NCI-H345 (cell line): ENCODE measurements around the gene PWP1.
A peak's percentile ranks its signal among the peaks of the same experiment; 100 is the strongest.

Experiments
- DNase-seq: peaks from one replicate; lab custom pipeline; 2025; lab: John Stamatoyannopoulos, UW

Gene PWP1

GRCh38 chr12:107735763-107736162 lies 50.2 kb downstream of the PWP1 start:
- DNase-seq, result no peak

GRCh38 chr12:107736914-107737313 lies 51.3 kb downstream of the PWP1 start:
- DNase-seq, result no peak

DNA sequence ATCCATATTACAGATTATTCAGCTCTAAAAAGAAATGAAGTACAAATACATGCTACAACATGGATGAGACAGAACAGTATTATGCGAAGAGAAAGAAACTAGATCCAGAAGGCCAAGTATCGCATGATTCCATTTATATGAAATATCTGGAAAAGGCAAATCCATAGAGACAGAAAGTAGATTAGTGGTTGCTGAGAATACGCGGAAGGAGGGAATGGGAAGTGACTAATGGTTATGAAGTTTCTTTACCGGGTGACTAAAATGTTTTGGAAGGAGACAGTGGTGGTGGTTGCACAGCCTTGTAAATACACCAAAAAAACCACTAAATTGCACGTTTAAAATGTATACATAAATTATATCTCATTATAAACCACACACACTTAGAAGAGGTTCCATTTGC lies 62.9 kb downstream of the PWP1 start:
- DNase-seq, result no peak

DNA sequence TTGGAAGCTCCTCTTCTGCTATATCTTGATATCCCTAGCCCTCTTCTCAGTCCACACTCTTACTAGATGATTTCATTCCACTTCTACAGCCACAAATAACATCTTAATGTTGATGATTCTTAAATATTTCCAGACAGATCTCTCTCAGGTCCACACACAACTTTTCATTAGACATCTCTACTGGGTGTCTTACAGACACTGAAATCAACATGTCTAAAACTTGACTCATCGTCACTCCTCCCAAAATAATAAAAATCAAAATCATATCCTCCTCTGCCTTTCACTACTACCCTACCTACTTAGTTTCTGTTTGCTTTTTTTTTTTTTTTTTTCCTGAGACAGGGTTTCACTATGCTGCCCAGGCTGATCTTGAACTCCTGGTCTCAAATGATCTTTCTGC lies 63.5 kb downstream of the PWP1 start:
- DNase-seq, result no peak

DNA sequence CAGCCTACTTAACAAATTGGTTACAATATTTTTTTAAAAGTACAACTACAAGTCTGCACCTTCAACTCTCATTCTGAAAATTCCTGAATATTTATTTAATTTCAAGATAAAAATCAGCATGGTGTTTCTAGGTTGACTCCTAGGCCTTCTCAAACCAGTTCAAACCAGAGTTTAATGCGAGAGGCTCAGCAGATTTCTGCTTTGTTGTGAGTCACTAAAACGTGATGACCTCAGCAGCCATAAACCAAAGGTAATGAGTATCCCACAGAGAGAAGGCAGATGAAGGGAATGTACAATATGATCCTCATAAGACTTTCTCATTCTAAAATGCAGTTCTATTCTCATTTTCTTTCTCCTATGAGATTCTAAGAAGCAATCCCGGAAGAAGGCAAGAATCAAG lies 73.8 kb downstream of the PWP1 start:
- DNase-seq, result no peak

DNA sequence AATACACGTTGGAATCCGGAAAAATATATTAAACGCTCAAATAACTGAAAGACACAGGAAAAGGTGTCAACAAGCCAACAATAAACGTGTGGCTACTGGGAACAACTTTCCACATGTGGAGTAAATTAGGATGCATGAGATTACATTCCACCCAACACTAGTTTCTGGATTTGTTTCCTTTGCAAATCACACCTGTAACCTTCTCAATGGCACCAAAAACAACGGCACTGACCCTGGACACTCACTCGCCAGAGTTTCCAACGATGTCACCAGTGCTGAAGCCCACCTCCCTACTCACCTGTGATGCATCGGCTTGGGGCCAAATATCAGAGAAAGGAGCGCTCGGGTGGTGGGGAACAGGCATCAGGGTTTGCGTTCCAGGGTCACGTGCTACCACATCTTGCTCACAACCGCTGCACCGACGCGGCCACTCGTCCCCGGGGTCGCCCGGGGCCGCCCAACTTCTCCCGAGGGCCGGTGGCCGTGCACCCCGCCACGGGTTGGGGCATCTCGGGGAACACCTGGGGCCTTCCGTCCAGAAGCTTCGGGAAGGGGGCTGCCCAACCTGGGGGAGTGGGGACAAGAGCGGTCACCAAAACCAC lies 74.7 kb downstream of the PWP1 start:
- DNase-seq, result peak; percentile 31

DNA sequence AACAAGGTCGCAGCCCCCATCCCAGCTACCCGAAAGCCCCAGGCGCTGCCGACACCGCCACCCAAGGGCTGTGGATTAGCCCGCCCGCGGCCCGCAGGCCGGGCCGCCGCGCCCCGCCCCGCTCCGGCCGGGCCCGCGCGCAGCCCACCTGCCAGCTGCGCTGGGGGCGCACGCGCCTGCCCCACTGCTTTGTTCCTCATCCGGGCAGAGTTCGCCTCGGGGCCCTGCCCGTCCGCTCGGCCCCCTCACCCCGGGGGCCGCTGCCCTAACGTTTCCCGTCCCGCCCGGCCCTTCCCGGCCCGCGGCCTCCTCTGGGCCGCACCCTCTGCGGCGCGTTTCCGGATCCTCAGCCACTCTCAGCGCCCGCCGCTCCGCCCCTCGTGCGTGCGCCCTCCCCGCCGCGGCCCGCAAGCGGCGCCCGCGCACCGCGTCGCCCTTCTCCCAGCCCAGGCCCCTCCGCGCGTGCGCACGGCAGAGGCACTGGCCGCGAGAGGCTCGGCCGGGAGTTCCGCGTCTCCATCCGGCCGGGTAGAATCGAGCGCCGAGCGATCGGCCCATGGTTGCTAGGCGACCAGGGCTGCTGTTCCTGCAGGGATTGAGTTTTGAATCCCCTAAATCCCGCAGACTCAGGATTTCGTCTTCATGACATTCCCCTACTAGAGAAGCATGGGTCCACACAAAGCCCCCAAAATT lies 75.4 kb downstream of the PWP1 start, which contains the start of gene PRDM4:
Gene PRDM4 (minus strand): TSS at position 329 of the 693 bp plus-strand sequence. CDS start 622 bp downstream, outside the sequence.
- DNase-seq, result peak; percentile 98

GRCh38 chr12:107761502-107761904 lies 75.9 kb downstream of the PWP1 start:
- no peak for DNase-seq
